OCI-LY1 (cell line): Measurements from ENCODE around the gene CHAF1A.

Source experiments
- H2AFZ ChIP-seq: fragments of 200-600 bp; sonication (generic), shearing (Covaris generic); 2 replicates; pipeline ENCODE4 v1.6.0; 2014; ENCODE audit warnings: antibody characterized with exemption, mild to moderate bottlenecking, low read length
- H3F3A ChIP-seq: fragments of 200-600 bp; sonication (generic), shearing (Covaris generic); 2 replicates; pipeline ENCODE4 v1.6.0; 2014; ENCODE audit warnings: mild to moderate bottlenecking, antibody characterized with exemption, low read length, moderate library complexity; ENCODE audit not compliant: insufficient read depth
- H3K27ac ChIP-seq: fragments of 200-600 bp; sonication (generic); 2 replicates; pipeline ENCODE4 v1.5.1; 2014; ENCODE audit warnings: low read length, mixed run types, mild to moderate bottlenecking, low read depth; ENCODE audit not compliant: poor library complexity, severe bottlenecking
- H3K27me3 ChIP-seq: fragments of 200-600 bp; sonication (generic); 2 replicates; pipeline ENCODE4 v1.6.0; 2014; ENCODE audit warnings: antibody characterized with exemption, mild to moderate bottlenecking, low read length, moderate library complexity; ENCODE audit not compliant: insufficient read depth
- H3K36me3 ChIP-seq: fragments of 200-600 bp; sonication (generic); 2 replicates; pipeline ENCODE4 v1.6.1; 2014; ENCODE audit warnings: mild to moderate bottlenecking, antibody characterized with exemption, low read length, moderate library complexity, mixed read lengths; ENCODE audit not compliant: insufficient read depth
- H3K4me1 ChIP-seq: fragments of 200-600 bp; sonication (generic); 2 replicates; pipeline ENCODE4 v1.5.1; 2014; ENCODE audit warnings: mild to moderate bottlenecking, low read length, moderate library complexity; ENCODE audit not compliant: insufficient read depth, severe bottlenecking
- H3K4me2 ChIP-seq: fragments of 200-600 bp; sonication (generic), shearing (Covaris generic); 2 replicates; pipeline ENCODE4 v1.6.1; 2014; ENCODE audit warnings: low read length
- H3K4me3 ChIP-seq: fragments of 200-600 bp; sonication (generic); 2 replicates; pipeline ENCODE4 v1.5.1; 2014; ENCODE audit warnings: low read length, low read depth, mild to moderate bottlenecking, mixed read lengths; ENCODE audit not compliant: poor library complexity, severe bottlenecking
- H3K79me2 ChIP-seq: fragments of 200-600 bp; shearing (Covaris generic); 2 replicates; pipeline ENCODE4 v1.6.1; 2016; ENCODE audit warnings: mixed run types, low read length, mixed read lengths; ENCODE audit not compliant: insufficient read depth
- H3K9ac ChIP-seq: fragments of 200-600 bp; sonication (generic), shearing (Covaris generic); 2 replicates; pipeline ENCODE4 v1.6.1; 2014; ENCODE audit warnings: mild to moderate bottlenecking, low read length, mixed read lengths
- H3K9me2 ChIP-seq: fragments of 200-600 bp; sonication (generic), shearing (Covaris generic); 2 replicates; pipeline ENCODE4 v1.6.1; 2014; ENCODE audit warnings: low read depth, mild to moderate bottlenecking, low read length, mixed read lengths
- H3K9me3 ChIP-seq: fragments of 200-600 bp; shearing (Covaris generic); 2 replicates; pipeline ENCODE4 v1.6.1; 2014; ENCODE audit warnings: low read length, mixed read lengths
- H4K20me1 ChIP-seq: fragments of 200-600 bp; sonication (generic), shearing (Covaris generic); 2 replicates; pipeline ENCODE4 v1.6.0; 2016; ENCODE audit warnings: mild to moderate bottlenecking, low read length; ENCODE audit not compliant: insufficient read depth
- EZH2 ChIP-seq: fragments of 200-600 bp; sonication (generic), shearing (Covaris generic); IDR thresholded peaks from 2 replicates; pipeline ENCODE4 v1.8.0; 2017; ENCODE audit warnings: borderline replicate concordance, mixed run types, mild to moderate bottlenecking, antibody characterized with exemption, low read length, moderate library complexity, mixed read lengths
- TF ChIP-seq, protein P1 (sequence below): fragments of 200-600 bp; sonication (generic), shearing (Covaris generic); IDR thresholded peaks from 2 replicates; pipeline ENCODE4 v1.5.1; 2017; ENCODE audit warnings: mild to moderate bottlenecking, antibody characterized with exemption, low read length, moderate library complexity, mixed read lengths

CHAF1A gene

DNA sequence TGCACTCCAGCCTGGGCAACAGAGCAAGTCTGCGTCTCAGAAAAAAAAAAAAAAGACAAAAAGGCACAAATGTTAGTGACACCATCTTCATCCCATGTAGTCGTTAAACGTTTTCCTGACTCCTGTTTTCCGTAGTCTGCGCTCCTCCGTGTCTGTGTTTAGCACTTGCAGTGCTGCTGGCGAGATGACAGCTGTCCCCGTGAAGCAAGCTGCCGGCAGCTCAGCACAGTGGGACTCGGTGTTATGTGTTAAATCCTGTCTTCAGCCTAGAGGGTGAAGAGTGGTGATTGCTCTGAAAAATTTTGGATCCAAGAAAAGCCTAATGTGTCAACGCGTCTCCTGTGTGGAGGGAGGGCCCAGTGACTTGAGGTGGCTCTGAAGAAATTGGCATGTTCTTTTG lies 36.8 kb downstream of the CHAF1A start:
- Histone ChIP-seq H2AFZ (no peak overlapping the region), H3K4me3 (no peak overlapping the region), H3K4me2 (no peak overlapping the region), H4K20me1 (no peaks in the 10 kb centered on the region), H3K36me3 (peaks cover 61% of the 10 kb centered on the region), H3K9me2 (no peaks in the 10 kb centered on the region), H3K9ac (no peak overlapping the region), H3K27ac (no peak overlapping the region), H3K4me1 (peaks cover 9% of the 10 kb centered on the region), H3F3A (no peaks in the 10 kb centered on the region), H3K27me3 (no peaks in the 10 kb centered on the region), H3K9me3 (no peaks in the 10 kb centered on the region), H3K79me2 (no peaks in the 10 kb centered on the region)
- TF ChIP-seq, protein P1, sequence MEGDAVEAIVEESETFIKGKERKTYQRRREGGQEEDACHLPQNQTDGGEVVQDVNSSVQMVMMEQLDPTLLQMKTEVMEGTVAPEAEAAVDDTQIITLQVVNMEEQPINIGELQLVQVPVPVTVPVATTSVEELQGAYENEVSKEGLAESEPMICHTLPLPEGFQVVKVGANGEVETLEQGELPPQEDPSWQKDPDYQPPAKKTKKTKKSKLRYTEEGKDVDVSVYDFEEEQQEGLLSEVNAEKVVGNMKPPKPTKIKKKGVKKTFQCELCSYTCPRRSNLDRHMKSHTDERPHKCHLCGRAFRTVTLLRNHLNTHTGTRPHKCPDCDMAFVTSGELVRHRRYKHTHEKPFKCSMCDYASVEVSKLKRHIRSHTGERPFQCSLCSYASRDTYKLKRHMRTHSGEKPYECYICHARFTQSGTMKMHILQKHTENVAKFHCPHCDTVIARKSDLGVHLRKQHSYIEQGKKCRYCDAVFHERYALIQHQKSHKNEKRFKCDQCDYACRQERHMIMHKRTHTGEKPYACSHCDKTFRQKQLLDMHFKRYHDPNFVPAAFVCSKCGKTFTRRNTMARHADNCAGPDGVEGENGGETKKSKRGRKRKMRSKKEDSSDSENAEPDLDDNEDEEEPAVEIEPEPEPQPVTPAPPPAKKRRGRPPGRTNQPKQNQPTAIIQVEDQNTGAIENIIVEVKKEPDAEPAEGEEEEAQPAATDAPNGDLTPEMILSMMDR = no peak
- no peak for TF ChIP-seq EZH2

DNA sequence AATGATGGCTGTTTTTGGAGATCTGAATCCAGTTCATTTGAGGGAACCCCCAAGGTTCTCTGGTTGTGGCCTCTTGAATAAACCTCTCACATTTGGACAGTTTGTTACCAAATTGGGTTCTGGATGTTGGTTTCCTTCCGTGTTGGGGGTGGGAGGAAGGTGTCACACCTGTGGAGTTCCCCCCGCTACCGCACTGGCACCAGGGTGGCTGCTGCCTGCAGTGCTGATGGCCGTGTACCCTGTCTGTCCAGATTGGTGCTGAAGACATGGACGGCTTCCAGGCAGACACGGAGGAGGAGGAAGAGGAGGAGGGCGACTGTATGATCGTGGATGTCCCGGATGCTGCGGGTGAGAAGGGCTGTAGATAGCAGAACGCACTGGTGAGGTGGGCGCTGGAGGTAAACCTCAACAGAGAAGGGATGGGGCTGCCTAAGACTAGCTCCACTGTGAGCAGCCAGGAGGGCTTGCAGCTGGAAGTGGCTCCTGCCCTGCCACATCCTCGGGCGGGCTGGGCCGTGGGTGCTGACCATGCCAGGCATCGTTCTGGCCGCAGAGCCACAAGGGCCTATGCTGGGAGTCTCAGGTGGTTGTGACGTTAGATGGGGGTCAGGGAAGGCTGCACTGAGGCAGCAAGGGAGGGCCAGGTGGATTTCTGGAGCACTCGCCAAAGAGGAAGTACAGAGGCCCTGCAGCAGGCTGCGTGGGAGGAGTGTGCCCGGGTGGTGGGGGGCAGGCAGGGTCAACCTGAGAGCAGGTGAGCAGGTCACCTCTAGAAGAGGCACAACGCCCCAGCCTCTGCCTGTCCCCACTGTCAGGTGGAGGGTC lies 39.8 kb downstream of the CHAF1A start:
- Histone ChIP-seq H3K9ac (no peak overlapping the region; the same call in 1 of the 2 replicates), H3K9me2 (no peaks in the 10 kb centered on the region), H3K36me3 (peaks cover 60% of the 10 kb centered on the region), H3K79me2 (no peaks in the 10 kb centered on the region), H3K9me3 (no peaks in the 10 kb centered on the region), H3K27me3 (no peaks in the 10 kb centered on the region), H3K4me3 (no peak overlapping the region), H3K4me2 (no peak overlapping the region; the same call in 1 of the 2 replicates), H3K27ac (peak overlapping the region; percentile 70), H2AFZ (no peak overlapping the region), H3K4me1 (peaks cover 9% of the 10 kb centered on the region), H4K20me1 (no peaks in the 10 kb centered on the region), H3F3A (no peaks in the 10 kb centered on the region)
- TF ChIP-seq, protein P1 = no peak
- TF ChIP-seq EZH2 = no peak

DNA sequence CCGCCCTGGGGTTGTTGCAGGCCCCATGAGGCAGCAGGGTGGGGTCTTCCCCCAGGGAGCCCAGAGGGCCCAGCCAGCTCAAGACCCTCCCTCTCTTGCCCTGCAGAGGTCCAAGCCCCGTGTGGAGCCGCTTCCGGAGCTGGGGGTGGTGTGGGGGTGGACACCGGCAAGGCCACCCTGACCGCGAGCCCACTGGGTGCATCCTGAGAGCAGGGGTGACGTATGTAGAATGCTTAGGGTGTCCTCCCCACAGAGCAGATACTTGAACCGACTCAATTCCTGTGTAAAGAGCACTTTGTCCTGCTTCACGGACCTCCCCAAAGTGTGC lies 40.3 kb downstream of the CHAF1A start:
- H2AFZ ChIP-seq = no peak overlapping the region
- no peak overlapping the region for H3K4me3 ChIP-seq
- H3K36me3 ChIP-seq = peaks cover 63% of the 10 kb centered on the region
- no peaks in the 10 kb centered on the region for H3K79me2 ChIP-seq
- no peaks in the 10 kb centered on the region for H3K9me3 ChIP-seq
- H3F3A ChIP-seq = no peaks in the 10 kb centered on the region
- no peak overlapping the region for H3K9ac ChIP-seq
- no peak overlapping the region for H3K4me2 ChIP-seq
- TF ChIP-seq, protein P1 = no peak
- TF ChIP-seq EZH2 = no peak
- no peaks in the 10 kb centered on the region for H3K9me2 ChIP-seq
- H4K20me1 ChIP-seq = no peaks in the 10 kb centered on the region
- peak overlapping the region; percentile 70 for H3K27ac ChIP-seq
- no peaks in the 10 kb centered on the region for H3K27me3 ChIP-seq
- H3K4me1 ChIP-seq = peaks cover 9% of the 10 kb centered on the region
